Measurements from ENCODE around the gene PLA2G12B. TPM values are rescaled to one million over a fixed set of nuclear protein-coding genes. Genes with fewer than 3 reads are reported as not detected.

The PLA2G12B gene
- total and polyA plus RNA-seq, 2 experiments from 2014 or later: not detected

DNA sequence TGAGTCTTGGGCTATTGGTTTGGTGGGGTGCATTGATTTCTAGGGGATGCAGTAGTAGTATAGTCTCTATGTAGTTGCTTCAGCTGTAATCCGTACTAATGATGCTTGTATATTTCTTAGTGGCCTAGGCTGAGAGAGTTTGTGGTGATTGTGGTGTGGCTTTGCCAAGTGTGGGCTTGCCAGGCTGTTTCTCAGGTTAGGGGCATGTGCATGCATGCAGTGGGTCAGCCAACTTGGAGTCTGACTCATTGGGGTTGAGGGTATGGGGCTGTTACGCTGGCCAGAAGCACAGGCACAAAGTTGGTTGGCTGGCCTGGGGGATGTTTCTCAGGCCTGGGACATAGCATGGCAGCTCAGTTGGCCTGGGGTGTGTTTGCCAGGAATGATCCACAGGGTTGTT, 25.7 kb upstream of the PLA2G12B start:
- Histone ChIP-seq H3K4me2 (no peak overlapping the region), H2AFZ (no peak overlapping the region), H3K27ac (ENCODE audit: low read depth) (no peak overlapping the region), H3K9me2 (ENCODE audit: insufficient read depth) (no peaks in the 10 kb centered on the region), H3K4me1 (ENCODE audit: insufficient read depth) (no peaks in the 10 kb centered on the region), H3K27me3 (ENCODE audit: insufficient read depth) (no peaks in the 10 kb centered on the region), H3K79me2 (replicated peaks; ENCODE audit: insufficient read depth) (no peaks in the 10 kb centered on the region), H3K4me3 (no peak overlapping the region), H3F3A (replicated peaks; ENCODE audit: low read depth) (no peaks in the 10 kb centered on the region), H4K20me1 (replicated peaks; ENCODE audit: insufficient read depth) (no peaks in the 10 kb centered on the region), H3K36me3 (ENCODE audit: insufficient read depth) (peaks cover 5% of the 10 kb centered on the region; the same call in 1 of the 2 replicates)
- H3K4me1 Mint-ChIP-seq: no peaks in the 10 kb centered on the region
- H3K36me3 Mint-ChIP-seq (ENCODE audit: low read depth): peaks cover 13% of the 10 kb centered on the region
- no peak for ATAC-seq
- no peak overlapping the region for H3K4me3 Mint-ChIP-seq
- peaks cover 1% of the 10 kb centered on the region for H3K27me3 Mint-ChIP-seq (ENCODE audit: insufficient read depth, low read depth, poor library complexity)
- H3K27ac Mint-ChIP-seq: no peak overlapping the region
- DNase-seq (ENCODE audit: low spot score): no peak
- H3K9me3 Mint-ChIP-seq: peaks cover 44% of the 10 kb centered on the region
- no peak for TF ChIP-seq EZH2phosphoT487 (IDR thresholded peaks at IDR 0.05; ENCODE audit: unreplicated experiment)
- TF ChIP-seq ZNF114 (CRISPR knock-in tag; IDR thresholded peaks at IDR 0.05): no peak
- no peak for TF ChIP-seq STAT1 (IDR thresholded peaks at IDR 0.05; ENCODE audit: unreplicated experiment)
- no peak for TF ChIP-seq EZH2 (IDR thresholded peaks at IDR 0.05; ENCODE audit: low read depth, unreplicated experiment)

DNA sequence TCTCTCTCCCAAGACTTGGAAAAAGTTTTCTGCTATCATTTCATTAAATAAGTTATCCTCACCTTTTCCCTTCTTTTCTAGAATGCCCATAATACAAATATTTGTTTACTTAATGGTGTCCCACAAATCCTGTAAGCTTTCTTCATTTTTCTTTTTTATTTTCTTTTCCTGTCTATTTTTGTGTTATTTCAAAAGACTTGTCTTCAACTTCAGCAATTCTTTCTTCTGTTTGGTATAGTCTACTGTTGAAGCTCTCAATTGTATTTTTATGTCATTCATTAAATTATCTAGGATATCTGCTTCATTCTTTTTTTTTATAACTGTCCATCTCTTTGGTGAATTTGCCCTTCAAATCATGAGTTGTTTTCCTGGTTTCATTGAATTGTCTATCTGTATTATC, 25.1 kb upstream of the PLA2G12B start:
- H3K27me3 ChIP-seq (ENCODE audit: insufficient read depth): no peaks in the 10 kb centered on the region
- Mint-ChIP-seq H3K36me3 (ENCODE audit: low read depth) (peaks cover 13% of the 10 kb centered on the region), H3K27ac (no peak overlapping the region), H3K9me3 (peaks cover 45% of the 10 kb centered on the region), H3K4me3 (no peak overlapping the region), H3K27me3 (ENCODE audit: insufficient read depth, low read depth, poor library complexity) (peaks cover 1% of the 10 kb centered on the region), H3K4me1 (no peaks in the 10 kb centered on the region)
- peaks cover under 1% of the 10 kb centered on the region; the same call in 1 of the 2 replicates for H3K9me2 ChIP-seq (ENCODE audit: insufficient read depth)
- peaks cover 5% of the 10 kb centered on the region; the same call in 1 of the 2 replicates for H3K36me3 ChIP-seq (ENCODE audit: insufficient read depth)
- no peaks in the 10 kb centered on the region for H3K79me2 ChIP-seq (replicated peaks; ENCODE audit: insufficient read depth)
- no peaks in the 10 kb centered on the region for H4K20me1 ChIP-seq (replicated peaks; ENCODE audit: insufficient read depth)
- H3K4me3 ChIP-seq: no peak overlapping the region
- no peaks in the 10 kb centered on the region for H3K4me1 ChIP-seq (ENCODE audit: insufficient read depth)
- no peak overlapping the region for H2AFZ ChIP-seq
- ATAC-seq: no peak
- no peak overlapping the region for H3K27ac ChIP-seq (ENCODE audit: low read depth)
- no peaks in the 10 kb centered on the region for H3F3A ChIP-seq (replicated peaks; ENCODE audit: low read depth)
- TF ChIP-seq, protein P1, sequence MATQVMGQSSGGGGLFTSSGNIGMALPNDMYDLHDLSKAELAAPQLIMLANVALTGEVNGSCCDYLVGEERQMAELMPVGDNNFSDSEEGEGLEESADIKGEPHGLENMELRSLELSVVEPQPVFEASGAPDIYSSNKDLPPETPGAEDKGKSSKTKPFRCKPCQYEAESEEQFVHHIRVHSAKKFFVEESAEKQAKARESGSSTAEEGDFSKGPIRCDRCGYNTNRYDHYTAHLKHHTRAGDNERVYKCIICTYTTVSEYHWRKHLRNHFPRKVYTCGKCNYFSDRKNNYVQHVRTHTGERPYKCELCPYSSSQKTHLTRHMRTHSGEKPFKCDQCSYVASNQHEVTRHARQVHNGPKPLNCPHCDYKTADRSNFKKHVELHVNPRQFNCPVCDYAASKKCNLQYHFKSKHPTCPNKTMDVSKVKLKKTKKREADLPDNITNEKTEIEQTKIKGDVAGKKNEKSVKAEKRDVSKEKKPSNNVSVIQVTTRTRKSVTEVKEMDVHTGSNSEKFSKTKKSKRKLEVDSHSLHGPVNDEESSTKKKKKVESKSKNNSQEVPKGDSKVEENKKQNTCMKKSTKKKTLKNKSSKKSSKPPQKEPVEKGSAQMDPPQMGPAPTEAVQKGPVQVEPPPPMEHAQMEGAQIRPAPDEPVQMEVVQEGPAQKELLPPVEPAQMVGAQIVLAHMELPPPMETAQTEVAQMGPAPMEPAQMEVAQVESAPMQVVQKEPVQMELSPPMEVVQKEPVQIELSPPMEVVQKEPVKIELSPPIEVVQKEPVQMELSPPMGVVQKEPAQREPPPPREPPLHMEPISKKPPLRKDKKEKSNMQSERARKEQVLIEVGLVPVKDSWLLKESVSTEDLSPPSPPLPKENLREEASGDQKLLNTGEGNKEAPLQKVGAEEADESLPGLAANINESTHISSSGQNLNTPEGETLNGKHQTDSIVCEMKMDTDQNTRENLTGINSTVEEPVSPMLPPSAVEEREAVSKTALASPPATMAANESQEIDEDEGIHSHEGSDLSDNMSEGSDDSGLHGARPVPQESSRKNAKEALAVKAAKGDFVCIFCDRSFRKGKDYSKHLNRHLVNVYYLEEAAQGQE (IDR thresholded peaks at IDR 0.05; ENCODE audit: unreplicated experiment): no peak
- no peak for TF ChIP-seq STAT1 (IDR thresholded peaks at IDR 0.05; ENCODE audit: unreplicated experiment)
- no peak for TF ChIP-seq CREB1 (CRISPR knock-in tag; IDR thresholded peaks at IDR 0.05; ENCODE audit: low read depth)
- TF ChIP-seq ZNF331 (CRISPR knock-in tag; IDR thresholded peaks at IDR 0.05; ENCODE audit: low read depth): no peak
- TF ChIP-seq, protein P2, sequence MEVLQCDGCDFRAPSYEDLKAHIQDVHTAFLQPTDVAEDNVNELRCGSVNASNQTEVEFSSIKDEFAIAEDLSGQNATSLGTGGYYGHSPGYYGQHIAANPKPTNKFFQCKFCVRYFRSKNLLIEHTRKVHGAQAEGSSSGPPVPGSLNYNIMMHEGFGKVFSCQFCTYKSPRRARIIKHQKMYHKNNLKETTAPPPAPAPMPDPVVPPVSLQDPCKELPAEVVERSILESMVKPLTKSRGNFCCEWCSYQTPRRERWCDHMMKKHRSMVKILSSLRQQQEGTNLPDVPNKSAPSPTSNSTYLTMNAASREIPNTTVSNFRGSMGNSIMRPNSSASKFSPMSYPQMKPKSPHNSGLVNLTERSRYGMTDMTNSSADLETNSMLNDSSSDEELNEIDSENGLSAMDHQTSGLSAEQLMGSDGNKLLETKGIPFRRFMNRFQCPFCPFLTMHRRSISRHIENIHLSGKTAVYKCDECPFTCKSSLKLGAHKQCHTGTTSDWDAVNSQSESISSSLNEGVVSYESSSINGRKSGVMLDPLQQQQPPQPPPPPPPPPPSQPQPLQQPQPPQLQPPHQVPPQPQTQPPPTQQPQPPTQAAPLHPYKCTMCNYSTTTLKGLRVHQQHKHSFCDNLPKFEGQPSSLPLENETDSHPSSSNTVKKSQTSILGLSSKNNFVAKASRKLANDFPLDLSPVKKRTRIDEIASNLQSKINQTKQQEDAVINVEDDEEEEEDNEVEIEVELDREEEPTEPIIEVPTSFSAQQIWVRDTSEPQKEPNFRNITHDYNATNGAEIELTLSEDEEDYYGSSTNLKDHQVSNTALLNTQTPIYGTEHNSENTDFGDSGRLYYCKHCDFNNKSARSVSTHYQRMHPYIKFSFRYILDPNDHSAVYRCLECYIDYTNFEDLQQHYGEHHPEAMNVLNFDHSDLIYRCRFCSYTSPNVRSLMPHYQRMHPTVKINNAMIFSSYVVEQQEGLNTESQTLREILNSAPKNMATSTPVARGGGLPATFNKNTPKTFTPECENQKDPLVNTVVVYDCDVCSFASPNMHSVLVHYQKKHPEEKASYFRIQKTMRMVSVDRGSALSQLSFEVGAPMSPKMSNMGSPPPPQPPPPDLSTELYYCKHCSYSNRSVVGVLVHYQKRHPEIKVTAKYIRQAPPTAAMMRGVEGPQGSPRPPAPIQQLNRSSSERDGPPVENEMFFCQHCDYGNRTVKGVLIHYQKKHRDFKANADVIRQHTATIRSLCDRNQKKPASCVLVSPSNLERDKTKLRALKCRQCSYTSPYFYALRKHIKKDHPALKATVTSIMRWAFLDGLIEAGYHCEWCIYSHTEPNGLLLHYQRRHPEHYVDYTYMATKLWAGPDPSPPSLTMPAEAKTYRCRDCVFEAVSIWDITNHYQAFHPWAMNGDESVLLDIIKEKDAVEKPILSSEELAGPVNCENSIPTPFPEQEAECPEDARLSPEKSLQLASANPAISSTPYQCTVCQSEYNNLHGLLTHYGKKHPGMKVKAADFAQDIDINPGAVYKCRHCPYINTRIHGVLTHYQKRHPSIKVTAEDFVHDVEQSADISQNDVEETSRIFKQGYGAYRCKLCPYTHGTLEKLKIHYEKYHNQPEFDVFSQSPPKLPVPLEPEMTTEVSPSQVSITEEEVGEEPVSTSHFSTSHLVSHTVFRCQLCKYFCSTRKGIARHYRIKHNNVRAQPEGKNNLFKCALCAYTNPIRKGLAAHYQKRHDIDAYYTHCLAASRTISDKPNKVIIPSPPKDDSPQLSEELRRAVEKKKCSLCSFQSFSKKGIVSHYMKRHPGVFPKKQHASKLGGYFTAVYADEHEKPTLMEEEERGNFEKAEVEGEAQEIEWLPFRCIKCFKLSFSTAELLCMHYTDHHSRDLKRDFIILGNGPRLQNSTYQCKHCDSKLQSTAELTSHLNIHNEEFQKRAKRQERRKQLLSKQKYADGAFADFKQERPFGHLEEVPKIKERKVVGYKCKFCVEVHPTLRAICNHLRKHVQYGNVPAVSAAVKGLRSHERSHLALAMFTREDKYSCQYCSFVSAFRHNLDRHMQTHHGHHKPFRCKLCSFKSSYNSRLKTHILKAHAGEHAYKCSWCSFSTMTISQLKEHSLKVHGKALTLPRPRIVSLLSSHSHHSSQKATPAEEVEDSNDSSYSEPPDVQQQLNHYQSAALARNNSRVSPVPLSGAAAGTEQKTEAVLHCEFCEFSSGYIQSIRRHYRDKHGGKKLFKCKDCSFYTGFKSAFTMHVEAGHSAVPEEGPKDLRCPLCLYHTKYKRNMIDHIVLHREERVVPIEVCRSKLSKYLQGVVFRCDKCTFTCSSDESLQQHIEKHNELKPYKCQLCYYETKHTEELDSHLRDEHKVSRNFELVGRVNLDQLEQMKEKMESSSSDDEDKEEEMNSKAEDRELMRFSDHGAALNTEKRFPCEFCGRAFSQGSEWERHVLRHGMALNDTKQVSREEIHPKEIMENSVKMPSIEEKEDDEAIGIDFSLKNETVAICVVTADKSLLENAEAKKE (CRISPR knock-in tag; IDR thresholded peaks at IDR 0.05): no peak
- no peak for TF ChIP-seq EZH2 (IDR thresholded peaks at IDR 0.05; ENCODE audit: low read depth, unreplicated experiment)
- TF ChIP-seq, protein P3, sequence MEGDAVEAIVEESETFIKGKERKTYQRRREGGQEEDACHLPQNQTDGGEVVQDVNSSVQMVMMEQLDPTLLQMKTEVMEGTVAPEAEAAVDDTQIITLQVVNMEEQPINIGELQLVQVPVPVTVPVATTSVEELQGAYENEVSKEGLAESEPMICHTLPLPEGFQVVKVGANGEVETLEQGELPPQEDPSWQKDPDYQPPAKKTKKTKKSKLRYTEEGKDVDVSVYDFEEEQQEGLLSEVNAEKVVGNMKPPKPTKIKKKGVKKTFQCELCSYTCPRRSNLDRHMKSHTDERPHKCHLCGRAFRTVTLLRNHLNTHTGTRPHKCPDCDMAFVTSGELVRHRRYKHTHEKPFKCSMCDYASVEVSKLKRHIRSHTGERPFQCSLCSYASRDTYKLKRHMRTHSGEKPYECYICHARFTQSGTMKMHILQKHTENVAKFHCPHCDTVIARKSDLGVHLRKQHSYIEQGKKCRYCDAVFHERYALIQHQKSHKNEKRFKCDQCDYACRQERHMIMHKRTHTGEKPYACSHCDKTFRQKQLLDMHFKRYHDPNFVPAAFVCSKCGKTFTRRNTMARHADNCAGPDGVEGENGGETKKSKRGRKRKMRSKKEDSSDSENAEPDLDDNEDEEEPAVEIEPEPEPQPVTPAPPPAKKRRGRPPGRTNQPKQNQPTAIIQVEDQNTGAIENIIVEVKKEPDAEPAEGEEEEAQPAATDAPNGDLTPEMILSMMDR (conservative IDR thresholded peaks at IDR 0.05; ENCODE audit: low read depth in 2 of 2): no peak
- no peak for TF ChIP-seq POLR2AphosphoS5 (IDR thresholded peaks at IDR 0.05; ENCODE audit: low read depth)
- no peak for TF ChIP-seq ZNF114 (CRISPR knock-in tag; IDR thresholded peaks at IDR 0.05)
- TF ChIP-seq EZH2phosphoT487 (IDR thresholded peaks at IDR 0.05; ENCODE audit: unreplicated experiment): no peak
- no peak overlapping the region for H3K4me2 ChIP-seq
- DNase-seq (ENCODE audit: low spot score): no peak
